GDM1 (cell line): ENCODE measurements around the gene UBE2F.
"Not testable (repeated sequence)": the region's sequence is repeated elsewhere in the genome, so short reads cannot be mapped to it uniquely, and the experiment has no call there.

Source experiments
- DNase-seq: peaks from one replicate; lab custom pipeline; 2025; lab: John Stamatoyannopoulos, UW

UBE2F gene

DNA sequence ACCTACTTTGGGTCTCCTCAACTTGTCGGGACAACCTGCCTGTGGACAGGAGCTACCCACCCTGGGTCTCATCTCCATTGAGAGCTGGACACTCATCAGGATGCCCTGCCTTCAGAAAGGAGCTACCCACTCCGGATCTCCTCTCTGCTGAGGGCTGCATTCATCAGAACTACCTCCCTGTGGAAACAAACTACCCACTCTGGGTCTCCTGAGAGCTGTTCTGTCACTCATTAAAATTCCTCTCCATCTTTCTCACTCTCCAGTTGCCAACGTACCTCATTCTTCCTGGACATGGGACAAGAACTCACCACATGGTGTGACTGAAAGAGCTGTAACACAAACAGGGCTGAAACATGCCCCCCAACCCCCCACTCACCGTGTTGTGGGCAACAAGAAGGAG is 22.5 kb upstream of the UBE2F start:
- DNase-seq: no peak

DNA sequence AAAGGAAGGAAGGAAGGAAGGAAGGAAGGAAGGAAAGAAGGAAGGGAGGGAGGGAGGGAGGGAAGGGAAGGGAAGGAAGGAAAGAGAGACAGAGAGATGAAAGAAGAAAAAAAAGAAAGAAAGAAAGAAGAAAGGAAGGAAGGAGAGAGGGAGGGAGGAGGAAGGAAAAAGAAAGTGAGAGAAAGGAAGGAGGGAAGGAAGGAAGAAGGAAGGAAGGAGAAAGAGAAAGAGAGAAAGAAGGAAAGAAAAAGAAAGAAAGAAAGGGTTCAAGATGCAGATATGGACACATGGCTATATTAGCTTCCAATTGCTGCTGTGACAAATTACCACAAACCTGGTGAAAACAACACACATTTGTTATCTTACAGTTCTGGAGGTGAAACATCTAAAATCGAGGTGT is 20.4 kb upstream of the UBE2F start:
- DNase-seq: no peak

DNA sequence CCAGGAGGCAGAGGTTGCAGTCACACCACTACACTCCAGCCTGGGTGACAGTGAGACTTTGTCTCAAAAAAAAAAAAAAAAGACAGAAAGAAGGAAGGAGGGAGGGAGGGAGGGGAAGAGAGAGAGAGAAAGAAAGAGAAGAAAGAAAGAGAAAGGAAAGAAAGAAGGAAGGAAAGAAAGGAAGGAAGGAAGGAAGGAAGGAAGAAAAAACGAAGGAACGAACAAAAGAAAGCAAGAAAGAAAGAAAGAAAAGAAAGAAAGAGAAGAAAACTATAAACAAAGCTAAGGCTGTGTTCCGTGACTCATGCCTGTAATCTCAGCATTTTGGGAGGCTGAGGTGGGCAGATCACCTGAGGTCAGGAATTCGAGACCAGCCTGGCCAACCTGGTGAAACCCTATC is 15.5 kb upstream of the UBE2F start:
- not testable (repeated sequence) for DNase-seq

DNA sequence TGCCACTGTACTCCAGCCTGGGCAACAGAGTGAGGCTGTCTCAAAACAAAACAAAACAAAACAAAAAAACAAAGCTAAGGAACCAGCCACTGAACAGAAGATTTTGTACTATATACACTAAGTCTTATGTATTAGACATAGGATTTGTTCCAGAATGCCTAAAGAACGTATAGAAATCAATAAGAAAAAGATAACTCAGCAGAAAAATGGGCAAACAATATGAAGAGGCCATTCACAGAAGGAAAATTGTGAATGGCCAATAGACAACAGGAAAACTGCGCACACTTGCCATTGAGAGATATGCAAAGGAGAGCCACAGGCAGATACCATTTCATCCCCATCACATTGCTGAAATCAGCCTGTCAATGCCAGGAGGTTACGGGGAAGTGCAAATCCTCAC is 14.9 kb upstream of the UBE2F start:
- no peak for DNase-seq

DNA sequence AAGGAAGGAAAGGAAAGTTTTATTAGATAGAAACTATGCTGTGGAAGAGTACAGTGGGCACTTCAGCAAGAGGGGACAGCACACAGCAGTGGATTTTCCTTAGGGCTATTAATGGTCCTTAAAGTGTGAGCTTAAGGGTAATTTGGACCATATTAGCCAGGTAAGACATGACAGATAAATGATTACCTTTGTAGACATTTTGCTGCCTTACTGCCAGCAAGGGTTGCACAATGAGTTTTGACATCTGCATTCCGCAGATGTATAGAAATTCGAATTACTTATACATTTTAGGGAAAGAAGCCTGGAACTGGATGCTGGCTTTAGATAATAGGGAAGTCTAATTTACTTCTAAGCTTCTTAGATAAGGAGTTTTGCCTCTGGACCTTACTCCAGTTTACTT is 14.0 kb upstream of the UBE2F start:
- no peak for DNase-seq

DNA sequence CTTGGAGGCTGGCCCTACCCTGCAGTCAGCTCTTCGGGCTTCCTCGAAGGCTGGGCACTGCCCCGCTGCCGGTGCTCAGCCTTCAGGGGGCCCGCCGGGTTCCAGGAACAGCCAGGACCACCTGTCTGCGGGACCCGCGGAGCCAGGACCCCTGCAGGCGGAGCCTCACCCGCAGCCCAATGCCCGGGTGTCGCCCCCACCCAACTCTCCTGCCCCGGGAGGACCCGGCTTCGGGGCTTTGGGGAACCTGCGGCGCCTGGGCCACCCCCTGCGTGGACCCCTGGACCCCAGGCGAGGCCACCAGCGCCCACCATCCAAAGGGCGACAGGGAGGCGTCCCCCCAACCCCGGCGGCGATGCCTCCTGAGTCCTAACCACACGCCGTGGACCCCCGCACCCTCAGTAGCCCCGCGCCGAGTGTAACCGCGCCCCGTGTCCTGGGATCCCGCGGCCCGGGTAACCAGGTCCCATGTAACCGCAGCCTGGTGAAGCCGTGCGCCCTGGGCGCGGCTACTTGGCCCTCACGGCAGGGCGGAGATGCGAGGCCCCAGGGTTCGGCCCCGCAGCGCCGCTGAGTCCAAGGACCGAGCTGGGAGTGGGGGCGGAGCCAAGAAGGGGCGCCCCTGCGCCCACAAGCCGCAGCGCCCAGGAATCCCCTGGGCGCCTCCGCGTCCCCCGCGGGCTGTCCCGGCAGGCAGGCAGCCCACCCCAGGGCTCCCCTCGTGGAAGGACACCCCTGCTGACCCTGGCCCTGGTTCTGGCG is 11.0 kb upstream of the UBE2F start:
- DNase-seq: no peak

DNA sequence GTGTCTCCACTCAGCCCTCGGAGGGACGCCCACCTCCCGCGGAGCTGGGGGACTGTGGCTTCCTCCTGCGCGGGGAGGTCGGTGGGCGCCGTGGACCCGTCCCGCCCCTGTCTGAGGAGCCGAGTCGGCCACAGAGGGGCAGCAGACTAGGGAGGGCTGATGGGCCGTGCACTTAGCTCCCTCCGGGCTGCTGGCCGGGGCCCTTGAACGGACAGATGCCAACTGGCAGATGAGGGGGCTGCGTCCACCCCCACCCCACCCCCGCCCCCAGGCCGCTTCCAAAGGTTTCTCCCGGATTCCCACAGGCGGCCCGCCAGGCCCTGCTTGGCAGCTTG is 10.4 kb upstream of the UBE2F start:
- no peak for DNase-seq

DNA sequence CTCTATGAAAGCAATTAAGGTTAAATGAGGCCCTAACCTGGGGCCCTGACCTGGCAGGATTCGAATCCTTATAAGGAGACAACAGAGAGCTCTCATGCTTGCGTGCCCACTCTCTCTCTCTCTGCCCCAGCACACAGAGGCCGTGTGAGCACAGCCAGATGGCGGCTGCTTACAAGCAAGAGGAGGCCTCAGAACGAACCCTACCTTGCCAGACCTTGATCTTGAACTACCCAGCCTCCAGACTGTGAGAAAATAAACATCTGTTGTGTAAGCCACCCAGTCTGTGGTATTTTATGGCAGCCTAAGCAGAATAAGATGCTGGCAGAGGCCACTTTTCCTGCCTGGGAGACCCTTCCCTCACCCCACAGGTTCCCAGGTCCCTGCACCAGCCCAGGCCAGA is 5.2 kb upstream of the UBE2F start:
- DNase-seq: no peak

DNA sequence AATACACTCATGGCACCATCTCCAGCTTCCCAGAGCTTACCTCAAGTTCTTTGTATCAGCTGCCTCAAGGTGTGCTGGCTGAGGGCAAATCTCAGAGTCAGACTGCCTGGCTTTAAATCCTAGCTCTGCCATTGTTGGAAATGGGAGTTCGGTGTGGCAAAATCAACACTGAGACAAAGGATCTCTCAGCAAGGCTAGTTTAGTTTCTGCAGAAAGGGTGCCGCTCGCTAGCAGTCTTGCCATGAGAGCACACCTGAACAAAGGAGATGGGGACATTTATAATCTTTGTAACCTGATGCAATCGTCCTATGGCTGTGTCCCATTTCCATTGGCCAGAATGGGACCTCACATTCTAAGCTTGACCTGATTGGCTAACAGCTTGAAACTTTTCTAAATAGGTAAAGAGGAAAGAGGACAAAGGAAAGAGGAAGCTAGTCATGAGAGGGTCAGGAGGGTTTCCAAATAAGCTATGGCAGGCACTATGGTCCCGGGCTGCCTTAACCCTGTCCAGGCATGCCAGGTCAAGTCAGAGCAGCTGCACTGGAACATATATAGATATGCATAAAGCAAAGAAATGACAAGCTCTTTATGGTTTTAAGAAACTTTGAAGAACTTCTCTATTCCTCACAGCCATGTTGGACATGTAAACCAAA is 4.3 kb upstream of the UBE2F start:
- no peak for DNase-seq

DNA sequence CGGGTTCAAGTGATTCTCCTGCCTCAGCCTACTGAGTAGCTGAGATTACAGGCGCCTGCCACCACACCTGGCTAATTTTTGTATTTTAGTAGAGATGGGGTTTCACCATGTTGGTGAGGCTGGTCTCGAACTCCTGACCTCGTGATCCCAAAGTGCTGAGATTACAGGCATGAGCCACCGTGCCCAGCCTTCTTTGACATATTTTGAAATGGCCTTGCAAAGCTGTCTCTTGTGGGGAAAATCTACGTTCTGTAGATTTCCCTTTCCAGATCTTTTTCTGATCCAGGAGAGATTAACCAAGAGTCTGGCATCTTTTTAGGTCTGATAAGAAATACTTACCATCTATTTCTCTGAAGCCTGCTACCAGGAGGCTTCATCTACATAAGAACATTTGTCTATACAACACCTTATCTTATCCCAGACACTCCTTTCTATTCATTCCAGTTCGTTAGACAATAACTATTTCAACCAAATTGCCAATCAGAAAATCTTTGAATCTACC is 3.3 kb upstream of the UBE2F start:
- DNase-seq: not testable (repeated sequence)

DNA sequence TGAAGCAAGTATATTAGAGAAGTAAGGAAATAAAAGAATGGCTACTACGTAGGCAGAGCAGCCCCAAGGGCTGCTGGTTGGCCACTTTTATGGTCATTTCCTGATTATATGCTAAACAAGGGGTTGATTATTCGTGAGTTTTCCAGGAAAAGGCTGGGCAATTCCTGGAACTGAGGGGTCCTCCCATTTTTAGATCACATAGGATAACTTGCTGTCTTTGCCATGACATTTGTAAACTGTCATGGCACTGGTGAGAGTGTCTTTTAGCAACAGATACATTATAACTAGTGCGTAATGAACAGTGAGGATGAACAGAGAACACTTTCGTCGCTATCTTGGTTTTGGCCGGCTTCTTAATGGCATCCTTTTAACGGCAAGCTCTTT is 2.6 kb upstream of the UBE2F start:
- no peak for DNase-seq

DNA sequence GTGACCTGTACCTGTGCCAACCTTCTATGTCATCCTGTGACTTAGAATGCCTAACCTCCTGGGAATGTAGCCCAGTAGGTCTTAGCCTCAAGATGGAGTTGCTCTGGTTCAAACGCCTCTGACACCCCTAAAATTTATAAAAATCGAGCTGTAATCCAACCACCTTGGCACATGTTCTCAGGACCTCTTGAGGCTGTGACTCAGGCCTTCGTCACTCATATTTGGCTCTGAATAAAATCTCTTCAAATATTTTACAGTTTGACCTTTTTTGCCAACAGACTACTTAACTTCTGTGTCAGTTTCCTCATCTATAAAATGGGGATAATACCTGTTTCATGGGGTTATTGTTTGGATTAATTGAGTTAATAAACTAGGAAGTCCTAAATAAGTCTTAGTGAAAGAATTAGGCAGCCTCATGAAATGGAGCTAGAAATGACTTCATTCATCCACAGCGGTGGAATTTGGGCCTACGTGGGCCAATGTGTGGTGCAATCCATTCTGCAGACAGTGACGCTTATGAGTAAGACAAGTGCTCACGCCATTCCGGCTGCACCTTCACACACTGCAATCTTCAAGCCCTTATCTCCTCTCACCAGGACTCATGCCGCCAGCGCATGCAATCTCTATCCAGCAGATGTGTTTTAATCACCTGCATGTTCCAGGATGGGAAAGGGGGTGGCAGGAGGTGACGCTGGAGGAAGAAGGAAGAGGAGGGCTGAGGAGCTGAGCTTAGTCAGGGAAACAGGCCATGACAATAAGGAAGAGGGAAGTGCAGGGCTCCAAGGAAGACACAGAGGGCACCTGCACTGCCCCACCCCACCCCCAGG is 2.0 kb upstream of the UBE2F start:
- DNase-seq: no peak

DNA sequence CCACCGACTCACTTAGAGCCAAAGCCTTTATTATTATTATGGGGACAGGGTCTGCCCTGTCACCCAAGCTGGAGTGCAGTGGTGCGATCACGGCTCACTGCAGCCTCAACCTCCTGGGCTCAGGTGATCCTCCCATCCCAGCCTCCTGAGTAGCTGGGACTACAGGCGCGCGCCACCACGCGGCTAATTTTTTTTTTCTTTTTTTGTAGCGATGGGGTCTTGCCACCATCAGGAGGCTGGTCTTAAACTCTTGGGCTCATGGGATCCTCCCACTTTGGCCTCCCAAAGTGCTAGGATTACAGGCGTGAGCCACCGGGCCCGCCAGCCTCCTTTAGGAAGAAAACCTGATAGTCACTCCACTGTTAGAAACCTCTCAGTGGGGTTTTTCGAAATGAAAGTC is 970 bp upstream of the UBE2F start:
- not testable (repeated sequence) for DNase-seq

DNA sequence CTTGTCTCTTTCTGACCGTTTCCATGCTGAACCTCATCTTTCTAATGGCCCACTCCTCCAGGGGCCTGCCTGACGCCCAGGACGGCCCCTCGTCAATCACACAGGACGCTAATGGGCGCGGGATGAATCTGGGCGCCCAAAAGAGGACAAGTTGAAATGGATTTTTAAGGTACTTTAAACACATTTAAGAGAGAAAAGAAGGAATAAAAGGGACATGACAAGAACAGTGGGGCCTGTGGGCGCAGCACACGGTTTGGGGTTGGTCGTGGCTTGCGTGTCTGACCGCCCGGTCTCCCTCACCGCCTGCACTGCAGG is 607 bp upstream of the UBE2F start:
- no peak for DNase-seq

DNA sequence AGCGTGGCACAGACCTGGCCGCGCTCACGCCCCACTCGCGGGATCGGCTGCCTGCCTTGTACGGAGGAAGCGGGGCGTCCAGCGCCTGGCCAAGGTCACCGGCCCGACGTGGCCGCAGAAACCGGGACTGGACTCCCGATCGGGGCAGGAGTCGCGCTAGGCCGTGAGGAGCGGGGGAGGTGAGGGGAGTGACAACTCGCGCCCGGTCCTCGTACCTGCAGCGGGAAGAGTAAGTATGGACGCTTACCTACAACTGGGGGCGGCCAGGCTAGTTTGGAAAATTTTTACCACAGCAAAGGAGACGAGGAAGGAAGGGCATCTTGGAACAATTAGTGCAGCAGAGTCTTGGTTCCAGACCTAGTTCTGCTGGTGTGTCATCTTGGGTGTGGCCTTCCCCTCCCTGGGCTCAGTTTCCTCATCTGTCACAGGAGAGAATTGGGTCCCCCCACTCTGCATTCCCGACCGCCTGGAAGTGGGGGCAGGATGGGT is 693 bp downstream of the UBE2F start:
- DNase-seq: no peak

DNA sequence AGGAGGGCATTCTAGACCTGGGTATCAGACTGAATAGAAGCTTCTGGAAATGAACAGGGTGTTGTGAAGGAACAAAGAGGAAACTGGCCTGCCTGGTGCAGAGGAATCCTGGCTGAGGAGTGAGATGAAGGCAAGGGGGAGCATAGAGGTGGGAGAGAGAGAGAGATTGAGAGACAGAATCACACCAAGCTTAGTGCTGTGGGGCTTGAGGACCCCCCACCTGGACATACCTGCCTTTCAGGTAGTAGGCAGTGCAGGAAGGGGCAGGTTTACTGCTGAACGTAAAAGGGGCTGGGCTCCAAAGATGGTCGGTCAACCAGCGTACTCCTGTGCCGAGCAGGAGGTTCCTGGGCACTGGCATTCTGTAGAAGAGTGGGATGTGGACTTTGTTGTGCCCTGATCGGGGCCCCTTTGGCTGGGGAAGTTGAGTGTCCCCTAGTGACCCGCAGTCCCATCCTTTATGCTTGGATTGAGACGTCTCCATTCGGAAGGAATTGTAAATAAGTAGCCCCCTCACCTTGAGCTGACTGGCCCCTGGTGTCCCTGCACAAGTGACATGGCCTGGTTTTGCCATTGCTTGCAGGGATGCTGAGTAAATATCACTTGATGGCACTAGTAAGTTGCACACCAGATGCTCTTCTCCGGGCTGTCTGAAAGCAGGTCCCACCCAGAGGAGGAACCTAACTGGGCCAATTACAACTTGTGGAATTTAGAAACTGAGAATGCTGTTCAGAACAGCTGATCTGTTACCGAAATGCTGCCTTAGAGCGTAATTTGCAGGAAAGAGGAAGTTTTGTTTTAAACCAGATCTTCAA is 1.4 kb downstream of the UBE2F start:
- peak; percentile 83 for DNase-seq

DNA sequence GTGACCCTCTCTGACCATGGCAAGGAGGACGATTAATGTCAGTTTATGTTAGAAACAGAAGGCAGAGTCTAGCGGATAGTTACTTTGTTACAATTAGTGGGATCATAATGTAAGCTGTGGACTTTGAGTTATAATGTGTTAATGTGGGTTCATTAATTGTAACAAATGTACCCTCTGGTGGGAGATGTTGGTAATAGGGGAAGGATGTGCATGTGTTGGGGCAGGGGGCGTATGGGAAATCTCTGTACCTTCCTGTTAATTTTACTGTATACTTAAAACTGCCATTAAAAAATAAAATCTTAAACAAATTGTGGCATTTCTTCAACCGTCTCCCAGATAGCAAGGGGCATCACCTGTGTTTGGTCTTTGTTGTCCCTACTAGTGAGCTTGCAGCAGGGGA is 4.8 kb downstream of the UBE2F start:
- DNase-seq: no peak

DNA sequence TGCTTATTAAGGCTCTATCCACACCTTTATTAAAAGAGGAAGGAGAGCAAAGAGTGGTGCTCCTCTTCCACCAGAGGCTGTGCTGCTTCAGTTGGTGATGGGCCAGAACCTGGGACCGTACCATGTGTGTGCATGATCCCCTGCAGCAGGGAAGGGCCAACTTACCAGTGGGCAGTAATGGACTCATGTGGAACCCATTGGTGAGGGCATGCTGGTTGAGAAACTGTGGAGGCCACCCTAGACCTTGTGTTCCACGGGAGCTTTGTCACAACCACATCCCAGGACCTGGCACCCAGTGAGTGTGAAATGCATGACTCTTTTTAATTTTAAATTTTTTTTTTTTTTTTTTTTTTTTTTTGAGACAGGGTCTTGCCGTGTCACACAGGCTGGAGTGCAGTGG is 5.4 kb downstream of the UBE2F start:
- DNase-seq: no peak

DNA sequence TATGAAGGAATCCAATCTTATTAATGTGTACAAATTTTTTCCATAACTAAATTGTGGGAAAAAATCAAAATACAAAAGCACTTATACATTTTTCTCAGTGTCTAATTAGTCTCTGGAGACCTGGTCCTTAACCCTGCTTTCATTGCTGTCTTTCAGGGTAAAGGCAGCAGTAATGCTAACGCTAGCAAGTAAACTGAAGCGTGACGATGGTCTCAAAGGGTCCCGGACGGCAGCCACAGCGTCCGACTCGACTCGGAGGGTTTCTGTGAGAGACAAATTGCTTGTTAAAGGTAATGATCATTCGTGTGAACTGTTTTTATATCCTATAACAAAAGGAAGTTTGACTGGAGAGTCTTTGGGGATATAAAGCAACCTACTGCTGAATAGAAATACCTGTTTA is 6.1 kb downstream of the UBE2F start:
- no peak for DNase-seq

DNA sequence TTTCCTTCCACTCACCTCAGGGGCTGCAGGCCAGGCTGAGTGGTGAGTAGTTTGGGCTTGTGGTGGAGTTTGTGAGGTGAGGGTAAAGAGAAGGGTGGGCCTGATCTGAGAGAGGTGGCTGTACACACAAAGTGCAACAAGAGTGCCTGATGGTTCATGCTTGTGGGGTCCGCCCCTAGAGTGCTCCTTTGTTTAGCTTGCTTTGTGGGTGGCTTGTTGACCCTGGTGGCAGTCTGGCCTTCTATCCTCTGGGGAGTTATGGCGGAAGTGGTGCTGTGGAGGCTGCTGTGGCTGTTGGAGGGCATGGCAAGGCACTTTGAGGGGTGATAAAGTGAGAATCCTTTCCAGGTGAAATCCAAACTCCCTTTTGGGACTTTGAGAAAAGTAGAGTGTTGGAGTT is 10.6 kb downstream of the UBE2F start:
- DNase-seq: no peak

DNA sequence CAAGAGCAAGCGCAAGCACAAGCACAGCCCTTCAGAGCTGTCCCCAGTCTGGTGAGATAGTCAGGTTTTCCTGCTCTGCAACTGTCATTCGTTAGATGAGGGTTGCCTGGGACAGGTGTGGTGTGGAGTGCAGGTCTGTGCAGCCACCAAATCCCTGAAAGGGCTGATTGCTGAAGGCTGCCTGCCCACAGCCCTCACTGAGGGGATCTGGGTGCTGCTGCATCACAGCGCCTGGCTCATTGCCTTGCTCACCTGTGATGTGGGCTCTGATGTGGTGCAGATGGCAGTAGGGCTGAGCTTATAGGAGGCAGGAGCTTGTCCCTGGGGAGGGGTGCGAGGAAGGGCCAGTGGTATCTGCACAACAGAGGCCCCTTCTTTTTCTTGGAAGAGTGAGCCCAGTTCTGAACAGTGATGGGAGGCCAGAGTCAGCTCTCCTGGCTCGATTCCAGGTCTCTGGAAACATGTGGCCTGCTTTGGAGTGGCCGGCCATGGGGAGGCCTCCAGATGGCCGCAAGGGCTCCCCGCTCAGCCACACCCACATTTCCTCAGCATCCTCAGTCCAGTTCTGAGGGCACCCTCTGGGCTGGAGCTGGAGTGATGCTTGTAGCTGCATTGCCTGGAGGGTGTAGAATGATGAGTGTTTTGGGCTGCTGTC is 11.4 kb downstream of the UBE2F start:
- DNase-seq: no peak

DNA sequence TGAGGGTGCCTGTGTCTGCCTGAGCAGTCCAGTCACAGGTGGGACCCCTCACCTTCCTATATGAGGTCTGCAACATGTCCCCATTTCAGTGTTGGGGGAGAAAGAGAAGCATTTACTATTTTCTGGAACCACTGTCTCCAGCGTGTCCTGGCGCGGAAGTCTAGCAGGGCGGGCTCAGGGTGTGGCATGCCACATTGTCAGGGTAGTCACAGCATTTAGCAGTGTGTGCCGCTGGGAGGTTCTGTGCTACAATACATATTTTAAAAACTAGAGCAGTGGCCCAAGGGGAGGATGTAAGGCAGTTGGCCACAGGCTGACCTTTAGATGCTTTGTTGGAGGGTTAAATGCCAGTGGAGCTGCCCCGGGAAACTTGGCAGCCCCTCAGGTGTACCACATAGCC is 12.5 kb downstream of the UBE2F start:
- no peak for DNase-seq
